ENCODE measurements around the gene C1GALT1.
"Not testable (repeated sequence)": the region's sequence is repeated elsewhere in the genome, so short reads cannot be mapped to it uniquely, and the experiment has no call there.

C1GALT1 gene

DNA sequence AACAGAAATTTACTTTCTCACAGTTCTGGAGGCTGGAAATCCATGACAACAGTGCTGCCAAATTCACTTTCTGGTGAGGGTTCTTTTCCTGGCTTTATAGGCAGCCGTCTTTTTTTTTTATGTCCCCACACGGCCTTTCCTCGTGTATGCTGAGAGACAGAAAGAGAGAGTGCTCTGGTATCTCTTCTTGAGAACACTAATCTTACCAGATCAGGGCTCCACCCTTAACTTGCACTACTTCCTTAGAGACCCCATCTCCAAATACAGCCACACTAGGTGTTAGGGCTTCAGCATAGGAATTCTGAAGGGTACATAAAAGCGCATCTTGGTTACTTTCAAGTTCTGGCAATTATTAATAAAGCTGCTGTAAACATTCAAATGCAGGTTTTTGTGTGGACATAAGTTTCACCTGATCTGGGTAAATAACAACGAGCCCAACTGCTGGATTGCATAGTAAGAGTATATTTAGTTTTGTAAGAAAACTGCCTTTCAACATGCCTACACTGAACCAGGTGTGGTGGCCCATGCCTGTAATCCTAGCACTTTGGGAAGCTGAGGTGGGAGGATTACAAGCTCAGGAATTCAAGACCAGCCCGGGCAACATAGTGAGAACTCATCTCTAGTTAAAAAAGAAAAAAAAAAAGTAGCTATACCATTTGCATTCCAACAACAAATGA is 8.2 kb upstream of the C1GALT1 start:
- no peak for DNase-seq

DNA sequence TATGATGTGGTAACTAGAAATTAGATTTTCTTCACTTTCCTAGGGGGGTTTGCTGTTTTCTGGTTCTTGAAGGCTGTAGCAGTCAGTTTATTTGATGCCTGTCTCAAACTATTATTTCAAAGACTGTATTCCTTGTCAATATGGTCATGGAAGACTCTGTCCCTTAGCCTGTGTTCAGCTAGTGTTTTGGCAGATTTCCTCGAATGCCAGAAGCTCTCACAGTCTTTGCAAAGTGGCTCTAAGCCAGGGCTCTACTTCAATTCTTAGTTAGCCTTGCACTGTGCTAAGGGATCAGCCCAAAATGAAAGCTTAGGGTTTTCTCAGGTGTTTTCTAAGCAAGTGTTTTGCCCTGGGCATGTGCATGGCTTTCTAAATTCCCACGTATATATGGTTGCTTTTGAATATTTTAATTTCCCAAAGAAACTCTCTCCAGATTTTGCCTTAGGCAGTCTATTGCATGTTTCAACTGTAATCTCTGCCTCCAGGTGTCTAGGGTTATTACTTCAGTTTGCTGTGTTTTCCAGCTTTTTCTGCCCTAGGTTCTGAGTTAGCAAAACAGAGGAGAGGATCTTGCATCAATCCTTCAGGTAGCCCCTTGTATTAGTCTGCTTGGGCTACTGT is 7.2 kb upstream of the C1GALT1 start:
- no peak for DNase-seq

DNA sequence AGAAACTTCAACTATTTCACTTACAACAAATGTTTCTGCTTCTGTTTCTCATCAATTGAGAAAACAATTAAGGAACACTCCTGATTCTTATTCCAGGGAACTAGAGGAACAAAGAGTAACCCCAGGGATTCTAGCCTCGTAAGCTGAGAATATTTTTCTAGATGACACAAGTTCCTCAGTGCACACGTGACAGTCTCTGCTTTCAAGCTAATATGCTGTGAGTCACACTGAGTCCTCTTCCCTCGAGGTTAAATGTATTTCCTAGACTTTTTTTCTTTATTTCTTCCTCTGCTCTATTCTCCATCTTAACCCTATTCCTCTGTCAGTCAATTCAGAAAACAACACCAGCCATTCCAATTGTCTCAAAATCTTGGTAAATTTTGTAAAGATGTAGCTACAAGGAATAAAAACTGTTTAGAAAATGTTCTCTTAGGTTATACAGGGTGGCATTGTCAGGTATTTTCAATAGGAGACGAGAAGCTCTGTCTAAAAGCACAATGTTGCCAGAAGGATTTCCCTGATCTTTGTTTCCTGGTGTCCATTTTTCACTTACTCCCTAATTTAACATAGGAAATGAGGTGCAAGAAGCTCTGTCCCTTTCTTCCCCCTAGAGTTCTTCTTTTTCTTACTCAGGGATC is 5.8 kb upstream of the C1GALT1 start:
- no peak for DNase-seq

DNA sequence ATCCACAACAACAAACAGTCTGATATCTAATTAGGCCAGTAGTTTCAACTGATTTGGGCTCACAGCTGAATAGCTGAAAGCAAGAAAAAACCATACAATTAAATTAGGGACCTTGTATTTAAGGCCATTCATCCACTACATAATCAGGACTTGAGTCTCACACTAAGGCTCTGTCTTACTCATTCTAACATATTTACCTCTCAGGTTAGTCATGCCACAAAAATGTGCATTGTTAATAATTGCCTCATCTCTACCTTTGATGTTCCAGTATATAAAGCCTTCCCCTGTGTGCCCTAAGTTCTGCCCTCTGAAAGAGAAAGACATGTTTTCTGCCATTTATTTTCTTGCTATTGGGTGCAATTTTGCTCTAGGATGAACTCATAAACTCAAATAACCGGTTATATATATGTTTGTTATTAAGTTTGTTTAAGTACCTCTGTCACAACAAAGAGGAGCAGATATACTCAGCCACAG is 5.3 kb upstream of the C1GALT1 start:
- DNase-seq = no peak

GRCh38 chr7:7178081-7178480 is 4.3 kb upstream of the C1GALT1 start:
- no peak for DNase-seq

- DNase-seq = no peak
These were observed 3.4 kb upstream of the C1GALT1 start for GRCh38 chr7:7178906-7179305.

DNA sequence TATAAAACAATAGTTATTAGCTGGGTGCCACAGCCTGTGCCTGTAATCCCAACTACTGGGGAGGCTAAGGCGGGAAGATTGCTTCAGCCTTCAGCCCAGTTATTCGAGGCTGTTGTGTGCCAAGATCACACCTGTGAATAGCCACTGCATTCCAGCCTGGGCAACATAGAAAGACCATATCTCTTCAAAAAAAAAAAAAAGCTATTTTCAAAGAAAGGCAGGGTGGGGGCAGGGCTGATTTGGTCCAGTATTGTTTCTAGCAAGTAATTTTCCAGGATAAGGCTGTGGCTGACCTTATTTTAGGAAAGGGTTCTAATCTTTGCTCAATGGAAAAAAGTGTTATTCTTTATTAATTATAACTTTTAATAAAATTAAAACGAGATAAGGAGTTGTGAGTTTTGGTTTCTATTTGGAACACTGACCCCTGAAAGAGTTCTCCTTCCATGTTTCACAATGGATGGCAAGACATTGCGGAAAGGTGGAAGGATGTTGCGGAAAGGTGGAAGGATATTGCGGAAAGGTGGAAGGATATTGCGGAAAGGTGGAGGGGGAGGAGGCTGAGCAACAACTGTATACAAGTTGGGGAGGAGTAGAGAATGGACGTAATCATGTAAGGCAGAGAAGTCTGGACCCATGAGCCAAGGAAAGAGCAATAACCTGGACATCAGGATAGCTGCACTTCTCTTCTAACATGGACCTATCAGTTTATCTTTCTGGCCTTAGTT is 1.5 kb upstream of the C1GALT1 start:
- no peak for DNase-seq

GRCh38 chr7:7181519-7182155 is 707 bp upstream of the C1GALT1 start:
- peak; percentile 72 for DNase-seq

DNA sequence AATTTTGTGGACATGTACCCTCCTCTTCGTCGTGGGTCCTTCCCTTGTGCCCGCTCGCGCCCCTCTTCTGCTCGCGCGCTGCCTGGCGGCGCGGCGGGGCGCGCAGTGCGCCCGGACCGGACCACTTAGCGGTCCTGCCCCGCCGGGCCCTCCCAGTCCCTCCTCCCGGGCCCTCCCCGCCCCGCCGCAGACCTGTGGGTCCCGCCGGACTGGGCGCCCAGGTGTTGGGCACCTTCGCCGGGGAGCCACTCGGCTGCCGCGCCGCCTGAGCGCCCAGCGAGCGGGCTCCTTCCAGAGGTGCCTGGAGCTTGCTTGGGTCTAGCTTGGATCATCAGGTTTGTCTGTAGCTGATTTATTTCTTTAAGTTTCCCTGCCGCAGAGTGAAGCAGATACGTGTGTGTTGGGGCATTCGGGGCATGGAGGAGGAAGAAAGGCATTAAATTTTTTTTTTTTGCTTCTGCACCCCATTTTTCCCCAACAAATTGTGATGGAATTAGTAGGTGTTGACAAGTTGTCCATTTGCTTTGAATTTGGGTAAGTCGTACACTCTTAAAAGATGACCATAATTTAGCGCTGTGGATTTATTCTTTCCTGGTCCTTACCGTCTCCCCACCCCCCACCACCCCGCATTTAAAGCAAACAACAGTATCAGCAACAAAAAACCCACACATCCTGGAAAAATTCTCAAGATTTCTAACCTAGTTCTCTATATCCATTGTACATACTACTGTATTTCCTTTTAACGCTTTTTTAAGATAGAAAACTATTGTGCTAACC is 905 bp downstream of the C1GALT1 start:
- DNase-seq = peak; percentile 37

GRCh38 chr7:7183838-7184463 is 1.6 kb downstream of the C1GALT1 start:
- no peak for DNase-seq

DNA sequence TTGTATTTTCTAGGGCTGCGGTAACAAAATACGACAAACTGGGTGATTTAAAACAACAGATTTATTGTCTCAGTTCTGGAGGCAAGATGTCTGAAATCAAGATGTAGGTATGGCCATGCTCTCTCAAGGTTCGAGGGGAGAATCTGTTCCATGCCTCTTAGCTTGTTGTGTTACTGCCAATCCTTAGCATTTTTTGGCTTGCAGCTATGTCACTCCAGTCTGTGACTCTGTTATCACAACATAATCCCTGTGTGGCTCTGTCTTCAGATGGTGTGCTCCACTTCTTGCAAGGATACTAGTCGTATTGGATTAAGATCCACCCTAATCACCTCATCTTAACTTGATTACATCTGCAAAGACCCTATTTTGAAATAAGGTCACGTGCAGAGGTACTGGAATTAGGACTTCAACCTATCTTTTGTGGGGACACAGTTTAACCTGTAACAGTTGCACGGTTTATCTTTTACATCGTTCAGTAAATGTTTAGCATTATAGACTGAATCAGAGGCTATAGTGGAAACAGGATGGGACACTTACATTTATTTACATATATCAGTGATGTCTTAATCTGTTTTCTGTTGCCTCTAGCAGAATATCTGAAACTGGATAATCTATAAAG is 3.1 kb downstream of the C1GALT1 start:
- DNase-seq = no peak

DNA sequence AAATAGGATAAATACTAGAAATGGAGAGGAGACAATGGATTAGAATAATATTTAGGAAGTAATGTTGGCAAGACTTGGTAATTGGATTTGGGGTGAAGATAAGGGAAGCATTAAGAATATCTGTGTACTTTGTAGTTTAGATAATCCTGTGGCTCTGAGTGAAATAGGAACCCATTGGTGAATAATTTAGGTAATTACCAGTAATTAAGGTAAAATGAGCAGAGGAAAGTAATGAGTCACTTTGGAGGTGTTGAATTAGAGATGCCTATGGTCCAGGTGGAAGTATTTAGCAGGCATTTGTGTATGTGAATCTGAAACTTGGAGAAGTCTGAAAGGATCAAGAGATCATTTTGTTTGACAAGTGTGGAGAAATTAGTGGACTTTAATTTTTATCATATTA is 5.7 kb downstream of the C1GALT1 start:
- no peak for DNase-seq

DNA sequence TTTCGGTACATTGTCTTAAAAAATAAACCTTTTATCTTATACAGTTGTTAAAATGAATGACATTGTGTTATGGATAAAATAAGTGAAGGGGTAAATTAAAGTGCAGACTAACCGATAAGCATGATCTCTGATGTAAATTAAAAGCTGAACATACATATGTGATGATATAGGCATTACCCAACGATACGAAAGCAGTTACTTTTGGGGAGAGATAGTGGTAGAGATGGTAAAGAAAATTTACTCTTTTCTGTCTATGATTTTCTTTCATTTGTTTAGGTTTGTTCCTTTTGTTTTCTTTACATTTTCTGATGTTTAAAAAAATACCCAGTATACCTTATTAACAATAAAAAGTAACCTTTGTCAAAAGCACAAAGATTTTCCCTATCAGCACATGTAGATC is 6.4 kb downstream of the C1GALT1 start:
- no peak for DNase-seq

- no peak for DNase-seq
These were observed 7.8 kb downstream of the C1GALT1 start for GRCh38 chr7:7190142-7190541.

GRCh38 chr7:7191137-7191536 is 8.8 kb downstream of the C1GALT1 start:
- no peak for DNase-seq

GRCh38 chr7:7192798-7193788 is 10.7 kb downstream of the C1GALT1 start:
- peak; percentile 28 for DNase-seq

DNA sequence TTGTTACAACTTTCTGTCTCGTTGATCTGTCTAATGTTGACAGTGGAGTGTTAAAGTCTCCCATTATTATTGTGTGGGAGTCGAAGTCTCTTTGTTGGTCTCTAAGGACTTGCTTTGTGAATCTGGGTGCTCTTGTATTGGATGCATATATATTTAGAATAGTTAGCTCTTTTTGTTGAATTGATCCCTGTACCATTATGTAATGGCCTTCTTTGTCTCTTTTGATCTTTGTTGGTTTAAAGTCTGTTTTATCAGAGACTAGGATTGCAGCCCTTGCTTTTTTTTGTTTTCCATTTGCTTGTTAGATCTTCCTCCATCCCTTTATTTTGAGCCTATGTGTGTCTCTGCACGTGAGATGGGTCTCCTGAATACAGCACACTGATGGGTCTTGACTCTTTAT is 17.2 kb downstream of the C1GALT1 start:
- not testable (repeated sequence) for DNase-seq

GRCh38 chr7:7200255-7200654 is 17.9 kb downstream of the C1GALT1 start:
- not testable (repeated sequence) for DNase-seq

- peak; percentile 47 for DNase-seq
These were observed 19.4 kb downstream of the C1GALT1 start for GRCh38 chr7:7201578-7202374.
